ENCODE measurements around the gene GTF2F1.
"Not testable (repeated sequence)": the region's sequence is repeated elsewhere in the genome, so short reads cannot be mapped to it uniquely, and the experiment has no call there.

DNA sequence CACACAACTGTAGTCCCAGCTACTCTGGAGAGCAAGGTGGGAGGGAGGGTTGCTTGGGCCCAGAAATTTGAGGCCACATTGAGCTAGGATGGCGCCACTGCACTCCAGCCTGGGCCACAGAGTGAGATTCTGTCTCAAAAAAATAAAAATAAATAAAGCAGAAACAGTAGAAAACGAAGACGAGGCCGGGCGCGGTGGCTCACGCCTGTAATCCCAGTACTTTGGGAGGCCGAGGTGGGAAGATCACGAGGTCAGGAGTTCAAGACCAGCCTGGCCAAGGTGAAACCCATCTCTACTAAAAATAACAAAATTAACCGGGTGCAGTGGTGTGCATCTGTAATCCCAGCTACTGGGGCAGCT, 32.1 kb downstream of the GTF2F1 start:
- TF ChIP-seq, protein P1, sequence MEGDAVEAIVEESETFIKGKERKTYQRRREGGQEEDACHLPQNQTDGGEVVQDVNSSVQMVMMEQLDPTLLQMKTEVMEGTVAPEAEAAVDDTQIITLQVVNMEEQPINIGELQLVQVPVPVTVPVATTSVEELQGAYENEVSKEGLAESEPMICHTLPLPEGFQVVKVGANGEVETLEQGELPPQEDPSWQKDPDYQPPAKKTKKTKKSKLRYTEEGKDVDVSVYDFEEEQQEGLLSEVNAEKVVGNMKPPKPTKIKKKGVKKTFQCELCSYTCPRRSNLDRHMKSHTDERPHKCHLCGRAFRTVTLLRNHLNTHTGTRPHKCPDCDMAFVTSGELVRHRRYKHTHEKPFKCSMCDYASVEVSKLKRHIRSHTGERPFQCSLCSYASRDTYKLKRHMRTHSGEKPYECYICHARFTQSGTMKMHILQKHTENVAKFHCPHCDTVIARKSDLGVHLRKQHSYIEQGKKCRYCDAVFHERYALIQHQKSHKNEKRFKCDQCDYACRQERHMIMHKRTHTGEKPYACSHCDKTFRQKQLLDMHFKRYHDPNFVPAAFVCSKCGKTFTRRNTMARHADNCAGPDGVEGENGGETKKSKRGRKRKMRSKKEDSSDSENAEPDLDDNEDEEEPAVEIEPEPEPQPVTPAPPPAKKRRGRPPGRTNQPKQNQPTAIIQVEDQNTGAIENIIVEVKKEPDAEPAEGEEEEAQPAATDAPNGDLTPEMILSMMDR (IDR thresholded peaks at IDR 0.05): not testable (repeated sequence)
- not testable (repeated sequence) for TF ChIP-seq POLR2A (IDR thresholded peaks at IDR 0.05)

Measured in right lobe of liver (tissue), 4 donors.